Activated CD8-positive, alpha-beta memory T cell treated with anti-CD3 and anti-CD28 coated beads, Interleukin-2, amount 10 ng/mL, durations not matched to agents 7 days and 5 days (primary cell): Measurements from ENCODE around the gene MAGI3. TPM values are rescaled to one million over a fixed set of nuclear protein-coding genes. Genes with fewer than 3 reads are reported as not detected.
"Not testable (repeated sequence)": the region's sequence is repeated elsewhere in the genome, so short reads cannot be mapped to it uniquely, and the experiment has no call there.

Source experiments
- ATAC-seq: fragments of 150-1000 bp; cut with Tn5 transposase; one replicate; pipeline ENCODE4 v1.10.0; 2021; ENCODE audit warnings: moderate library complexity
- CTCF ChIA-PET: fragments of 350-600 bp; sonication (Branson Sonifier 250); formaldehyde crosslinking; loops from one replicate; lab custom pipeline; 2021; ENCODE audit warnings: antibody characterized with exemption; lab: Charles Lee
- DNase-seq: peaks from one replicate; pipeline ENCODE4 v3.0.0-alpha.2; 2020
- H3K27ac Mint-ChIP-seq: one replicate; pipeline ENCODE4 v1.8.0; 2021; ENCODE audit warnings: mild to moderate bottlenecking, mixed read lengths
- H3K27me3 Mint-ChIP-seq: one replicate; pipeline ENCODE4 v1.8.0; 2021; ENCODE audit warnings: mixed read lengths
- H3K36me3 Mint-ChIP-seq: one replicate; pipeline ENCODE4 v1.8.0; 2021; ENCODE audit warnings: mild to moderate bottlenecking, mixed read lengths
- H3K4me1 Mint-ChIP-seq: one replicate; pipeline ENCODE4 v1.8.0; 2021; ENCODE audit warnings: mixed read lengths
- H3K4me3 Mint-ChIP-seq: one replicate; pipeline ENCODE4 v1.8.0; 2021; ENCODE audit warnings: mild to moderate bottlenecking, moderate library complexity, mixed read lengths
- H3K9me3 Mint-ChIP-seq: one replicate; pipeline ENCODE4 v1.8.0; 2022; ENCODE audit warnings: low read depth, mixed read lengths
- total RNA-seq, 2 experiments: library from RNA; stranded (reverse); gene quantifications; one replicate each; pipeline ENCODE4 v1.2.3, GENCODE V29; 2021

Gene MAGI3
- total RNA-seq, 2 experiments from 2014 or later = 6.5 to 9.8 TPM

DNA sequence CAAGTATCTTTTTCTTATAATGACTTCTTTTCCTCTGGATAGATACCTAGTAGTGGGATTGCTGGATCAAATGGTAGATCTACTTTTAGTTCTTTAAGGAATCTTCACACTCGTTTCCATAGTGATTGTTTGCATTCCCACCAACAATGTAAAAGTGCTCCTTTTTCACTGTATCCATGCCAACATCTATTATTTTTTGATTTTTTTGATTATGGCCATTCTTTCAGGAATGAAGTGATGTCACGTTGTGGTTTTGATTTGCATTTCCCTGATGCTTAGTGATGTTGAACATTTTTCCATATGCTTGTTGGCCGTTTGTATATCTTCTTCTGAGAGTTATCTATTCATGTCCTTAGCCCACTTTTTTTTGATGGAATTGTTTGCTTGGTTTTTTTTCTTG is 94.8 kb downstream of the MAGI3 start:
- H3K4me1 Mint-ChIP-seq, CTCF ChIA-PET, ATAC-seq, H3K4me3 Mint-ChIP-seq, H3K27me3 Mint-ChIP-seq, DNase-seq, H3K27ac Mint-ChIP-seq, H3K36me3 Mint-ChIP-seq: not testable (repeated sequence)
- peaks cover 16% of the 10 kb centered on the region for H3K9me3 Mint-ChIP-seq

DNA sequence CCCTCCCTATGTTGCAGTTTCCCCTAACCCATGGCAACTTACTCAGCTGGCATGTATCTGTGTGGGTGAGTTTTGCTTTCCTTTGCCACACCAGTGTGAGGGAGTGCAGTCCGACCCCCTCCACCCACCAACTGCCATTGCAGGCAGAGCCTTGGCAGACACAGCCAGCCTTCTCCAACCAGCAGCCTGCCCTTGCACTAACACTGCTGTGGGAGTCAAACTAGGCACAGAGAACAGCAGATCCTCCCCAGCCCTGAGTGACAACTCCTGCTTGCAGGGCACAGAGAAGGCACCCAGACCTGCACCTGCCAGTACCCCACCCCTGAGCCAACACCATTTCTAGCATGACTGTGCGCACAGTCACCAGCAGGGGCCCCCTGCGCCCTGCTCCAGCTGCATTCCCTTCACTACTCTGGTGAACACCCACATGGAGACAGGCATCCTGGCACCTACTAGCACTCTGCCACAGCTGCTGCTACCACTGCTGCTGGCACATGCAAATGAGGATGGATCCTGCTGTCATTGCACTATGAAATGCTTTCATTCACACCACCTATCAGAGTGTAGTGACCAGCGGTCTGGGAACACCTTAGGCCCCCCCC is 98.4 kb downstream of the MAGI3 start:
- ATAC-seq = no peak
- DNase-seq = no peak
- Mint-ChIP-seq H3K4me3 (no peak overlapping the region), H3K9me3 (peaks cover 30% of the 10 kb centered on the region), H3K27me3 (no peaks in the 10 kb centered on the region), H3K27ac (no peak overlapping the region), H3K4me1 (no peaks in the 10 kb centered on the region), H3K36me3 (no peaks in the 10 kb centered on the region)
- CTCF ChIA-PET = no interaction called here

DNA sequence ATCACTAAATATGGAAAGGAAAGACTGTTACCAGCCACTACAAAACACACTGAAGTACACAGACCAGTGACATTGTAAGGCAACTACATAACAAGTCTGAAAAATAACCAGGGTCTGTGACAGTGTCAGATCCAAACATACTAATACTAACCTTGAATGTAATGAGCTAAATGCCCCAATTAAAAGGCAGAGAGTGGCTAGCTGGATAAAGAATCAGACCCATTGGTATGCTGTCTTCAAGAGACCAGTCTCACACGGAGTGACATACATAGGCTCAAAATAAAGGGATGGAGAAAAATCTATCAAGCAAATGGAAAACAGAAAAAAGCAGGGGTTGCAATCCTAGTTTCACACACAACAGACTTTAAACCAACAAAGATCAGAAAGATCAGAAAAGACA is 100.1 kb downstream of the MAGI3 start:
- Mint-ChIP-seq H3K27ac (no peak overlapping the region), H3K27me3 (no peaks in the 10 kb centered on the region), H3K4me3 (no peak overlapping the region), H3K9me3 (peaks cover 29% of the 10 kb centered on the region), H3K36me3 (peaks cover 1% of the 10 kb centered on the region), H3K4me1 (no peaks in the 10 kb centered on the region)
- CTCF ChIA-PET = interaction anchor here (1.2 kb wide), 1 partner anchor 188 kb away, joined by 4 read pairs; no protein-coding TSS in a partner anchor
- no peak for ATAC-seq
- no peak for DNase-seq

DNA sequence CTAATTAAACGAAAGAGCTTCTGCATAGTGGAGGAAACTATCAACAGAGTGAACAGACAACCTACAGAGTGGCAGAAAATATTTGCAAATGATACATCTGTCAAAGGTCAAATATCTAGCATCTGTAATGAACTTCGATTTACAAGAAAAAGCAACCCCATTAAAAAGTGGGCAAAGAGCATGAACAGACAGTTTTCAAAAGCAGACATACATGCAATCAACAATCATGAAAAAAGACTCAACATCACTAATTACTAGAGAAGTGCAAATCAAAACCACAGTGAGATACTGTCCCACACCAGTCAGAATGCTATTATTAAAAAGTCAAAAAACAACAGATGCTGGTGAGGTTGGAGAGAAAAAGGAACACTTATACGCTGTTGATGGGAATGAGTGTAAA is 103.2 kb downstream of the MAGI3 start:
- DNase-seq = no peak
- Mint-ChIP-seq H3K27me3 (no peaks in the 10 kb centered on the region), H3K36me3 (peaks cover 1% of the 10 kb centered on the region), H3K4me3 (no peak overlapping the region), H3K27ac (no peak overlapping the region), H3K4me1 (no peaks in the 10 kb centered on the region), H3K9me3 (peaks cover 29% of the 10 kb centered on the region)
- CTCF ChIA-PET = no interaction called here
- no peak for ATAC-seq

DNA sequence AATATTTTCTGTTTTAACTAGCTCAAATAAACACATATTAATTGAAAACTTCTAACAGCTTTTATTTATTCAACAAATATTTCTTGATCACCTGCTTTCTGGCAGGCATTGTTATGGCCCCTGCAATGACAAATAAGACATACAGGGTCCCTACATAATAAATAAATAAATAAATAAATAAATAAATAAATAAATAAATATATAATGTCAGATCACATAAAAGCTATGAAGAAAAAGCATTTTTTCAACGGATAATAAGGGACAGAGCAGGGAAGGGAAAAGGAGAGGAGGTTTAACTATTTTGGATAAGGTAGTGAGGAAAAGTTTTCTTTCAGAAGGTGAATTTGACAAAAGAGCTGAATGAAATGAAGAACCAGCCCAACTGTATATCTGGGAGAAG is 115.0 kb downstream of the MAGI3 start:
- Mint-ChIP-seq H3K9me3 (peaks cover 2% of the 10 kb centered on the region), H3K27ac (no peak overlapping the region), H3K27me3 (no peaks in the 10 kb centered on the region), H3K4me3 (no peak overlapping the region), H3K36me3 (no peaks in the 10 kb centered on the region), H3K4me1 (no peaks in the 10 kb centered on the region)
- DNase-seq = no peak
- CTCF ChIA-PET = no interaction called here
- no peak for ATAC-seq

DNA sequence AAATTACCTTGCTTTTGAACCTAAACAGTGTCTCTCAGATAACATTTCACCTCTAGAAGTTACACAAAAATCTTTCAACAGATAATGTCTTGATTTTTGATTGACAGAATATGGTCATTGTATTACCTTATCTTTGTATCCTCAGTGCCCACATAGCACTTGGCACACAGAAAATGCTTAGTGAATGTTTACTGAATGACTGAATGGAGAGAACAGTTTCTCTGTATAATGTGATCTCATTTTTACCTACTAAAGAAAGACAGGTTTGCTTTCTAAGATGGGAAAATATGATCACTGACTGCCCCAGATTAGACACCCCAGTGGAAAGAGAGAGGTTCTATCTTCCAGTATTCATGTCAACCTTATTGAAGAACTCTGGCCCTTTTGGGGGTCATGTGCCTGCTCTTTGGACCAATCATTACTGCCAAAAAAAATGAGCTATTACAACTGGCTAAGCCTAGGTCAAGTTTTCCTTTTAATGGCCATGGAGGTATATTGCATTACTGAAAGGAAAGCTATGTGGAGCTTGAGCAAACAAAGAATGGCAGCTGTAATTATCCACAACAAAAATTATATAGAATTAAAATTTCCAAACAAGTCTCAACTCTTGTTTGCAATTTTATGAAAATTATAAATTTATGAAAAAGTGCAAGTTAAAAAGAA is 117.4 kb downstream of the MAGI3 start:
- Mint-ChIP-seq H3K4me1 (no peaks in the 10 kb centered on the region), H3K9me3 (peaks cover 7% of the 10 kb centered on the region), H3K27ac (no peak overlapping the region), H3K4me3 (no peak overlapping the region), H3K27me3 (no peaks in the 10 kb centered on the region), H3K36me3 (no peaks in the 10 kb centered on the region)
- CTCF ChIA-PET = no interaction called here
- no peak for DNase-seq
- no peak for ATAC-seq

DNA sequence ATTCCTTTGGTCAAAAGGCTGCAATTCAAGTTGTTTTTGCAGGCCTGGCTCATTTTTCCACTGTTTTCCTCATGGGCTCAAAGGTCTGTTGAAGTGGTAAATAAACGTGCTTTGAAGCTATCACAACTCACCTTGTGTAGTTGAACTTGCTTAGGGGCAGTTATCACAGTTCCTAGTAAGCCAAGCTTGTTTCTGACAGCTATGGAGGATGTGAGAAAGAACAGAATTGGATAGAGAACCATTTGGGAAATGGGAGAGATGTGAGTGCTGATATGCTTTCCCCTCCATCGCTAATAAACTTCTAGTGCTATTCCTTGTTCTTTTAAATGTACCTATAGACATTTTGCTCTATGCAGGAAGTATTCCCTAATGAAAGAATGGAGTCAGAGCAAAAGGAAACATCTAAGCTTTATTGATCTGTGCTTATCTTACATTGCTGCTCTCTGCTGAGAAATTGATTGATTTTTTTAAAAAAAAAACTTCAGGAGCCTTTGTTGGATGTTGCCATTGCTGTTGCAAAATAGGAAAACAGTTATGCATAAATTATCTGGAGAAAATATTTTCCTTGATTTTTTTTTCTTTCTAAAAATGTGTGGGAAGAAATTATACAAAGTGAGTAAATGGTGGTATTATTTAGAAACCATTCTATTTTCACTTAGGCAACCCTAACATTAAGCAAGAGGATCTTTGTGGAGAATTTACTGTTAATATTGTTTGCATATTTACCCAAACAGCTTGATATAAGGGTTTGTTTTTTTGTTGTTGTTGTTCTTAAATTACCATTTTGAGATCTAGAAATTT is 118.2 kb downstream of the MAGI3 start:
- ATAC-seq (no peak), DNase-seq (no peak)
- CTCF ChIA-PET = no interaction called here
- Mint-ChIP-seq H3K4me3 (no peak overlapping the region), H3K9me3 (peaks cover 7% of the 10 kb centered on the region), H3K27me3 (no peaks in the 10 kb centered on the region), H3K27ac (no peak overlapping the region), H3K4me1 (no peaks in the 10 kb centered on the region), H3K36me3 (no peaks in the 10 kb centered on the region)

DNA sequence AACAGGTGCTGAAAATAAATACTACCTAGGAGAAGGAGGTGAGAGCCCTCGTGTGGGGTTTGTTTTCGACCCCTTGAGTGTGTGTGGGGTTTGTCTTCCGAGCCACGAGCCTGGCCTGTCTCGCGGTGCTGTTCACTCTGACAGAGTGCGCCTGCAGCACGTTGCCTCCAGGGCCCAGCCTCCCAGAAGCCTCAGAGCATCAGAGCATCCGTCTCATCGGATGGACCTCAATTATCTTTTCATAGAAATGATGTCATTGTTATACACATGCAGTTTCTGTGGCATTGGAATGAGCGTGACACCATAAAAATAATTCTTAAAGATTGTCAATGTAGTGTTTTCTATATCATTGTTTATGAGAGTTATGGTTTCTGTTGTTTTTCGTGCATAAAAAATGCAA is 119.5 kb downstream of the MAGI3 start:
- ATAC-seq, H3K4me3 Mint-ChIP-seq, CTCF ChIA-PET, H3K27me3 Mint-ChIP-seq, H3K27ac Mint-ChIP-seq, DNase-seq, H3K36me3 Mint-ChIP-seq, H3K4me1 Mint-ChIP-seq, H3K9me3 Mint-ChIP-seq: not testable (repeated sequence)

DNA sequence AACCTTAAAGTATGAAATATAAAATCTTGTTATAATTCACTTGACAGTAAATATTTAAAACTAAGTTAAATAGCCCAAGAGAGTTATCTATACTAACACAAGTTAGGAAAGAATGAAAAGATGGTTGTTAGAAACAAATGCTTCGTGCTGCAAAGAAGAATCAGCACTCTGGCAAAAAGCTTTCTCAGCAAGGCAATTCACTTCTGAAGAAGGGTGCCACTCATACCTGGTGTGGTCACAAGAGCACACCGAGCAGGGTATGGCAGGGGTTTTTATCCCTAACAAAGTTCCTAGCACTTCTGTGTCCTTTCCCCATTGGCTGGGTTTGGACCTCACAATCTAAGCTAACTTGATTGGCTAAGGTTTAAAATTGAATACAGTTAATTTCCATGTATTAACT is 121.0 kb downstream of the MAGI3 start:
- Mint-ChIP-seq H3K9me3 (peaks cover 9% of the 10 kb centered on the region), H3K27me3 (no peaks in the 10 kb centered on the region), H3K4me3 (no peak overlapping the region), H3K4me1 (no peaks in the 10 kb centered on the region), H3K36me3 (no peaks in the 10 kb centered on the region), H3K27ac (no peak overlapping the region)
- CTCF ChIA-PET = no interaction called here
- no peak for ATAC-seq
- DNase-seq = no peak

DNA sequence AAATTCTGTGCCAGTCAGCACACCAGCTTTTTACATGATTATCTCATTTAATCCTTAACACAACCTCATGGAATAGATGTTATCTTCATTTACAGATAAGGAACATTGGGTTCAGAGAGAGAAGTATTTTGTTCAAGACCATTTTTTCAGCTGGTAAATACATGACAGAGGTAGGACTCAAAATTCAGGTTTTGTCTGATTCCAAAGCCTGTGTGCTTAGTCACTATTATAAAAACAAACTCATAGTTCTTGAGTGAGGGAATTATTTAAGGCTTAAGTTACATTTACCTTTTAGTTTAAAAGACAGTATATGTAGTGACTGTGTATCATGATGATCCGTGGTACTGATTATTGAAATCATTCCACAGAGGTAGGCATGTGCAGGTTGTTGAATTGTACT is 125.2 kb downstream of the MAGI3 start:
- Mint-ChIP-seq H3K4me3 (no peak overlapping the region), H3K9me3 (peaks cover 6% of the 10 kb centered on the region), H3K4me1 (peaks cover 9% of the 10 kb centered on the region), H3K27ac (no peak overlapping the region), H3K27me3 (no peaks in the 10 kb centered on the region), H3K36me3 (no peaks in the 10 kb centered on the region)
- CTCF ChIA-PET = no interaction called here
- DNase-seq (no peak), ATAC-seq (no peak)

DNA sequence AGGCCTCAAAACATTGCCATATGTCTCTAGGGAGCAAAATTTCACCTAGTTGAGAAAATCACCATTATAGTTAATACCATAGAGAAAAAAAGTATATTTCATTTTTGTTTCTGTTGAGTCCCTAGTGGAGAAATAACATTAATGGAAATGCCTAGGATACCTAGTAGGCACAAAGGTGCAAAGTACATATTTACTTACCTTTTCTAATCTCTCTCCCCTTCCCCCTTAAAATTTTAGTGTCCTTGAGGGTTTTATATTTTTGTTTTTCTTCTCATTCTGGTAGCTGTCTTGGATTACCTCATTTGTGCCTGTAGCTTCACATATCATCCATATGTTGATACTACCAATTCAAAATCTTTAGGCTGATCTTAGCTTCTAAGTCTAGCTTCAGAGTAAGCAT is 127.0 kb downstream of the MAGI3 start:
- Mint-ChIP-seq H3K27ac (no peak overlapping the region), H3K9me3 (peaks cover 2% of the 10 kb centered on the region), H3K27me3 (no peaks in the 10 kb centered on the region), H3K4me3 (no peak overlapping the region), H3K36me3 (no peaks in the 10 kb centered on the region), H3K4me1 (peaks cover 9% of the 10 kb centered on the region)
- CTCF ChIA-PET = no interaction called here
- ATAC-seq (no peak), DNase-seq (no peak)

DNA sequence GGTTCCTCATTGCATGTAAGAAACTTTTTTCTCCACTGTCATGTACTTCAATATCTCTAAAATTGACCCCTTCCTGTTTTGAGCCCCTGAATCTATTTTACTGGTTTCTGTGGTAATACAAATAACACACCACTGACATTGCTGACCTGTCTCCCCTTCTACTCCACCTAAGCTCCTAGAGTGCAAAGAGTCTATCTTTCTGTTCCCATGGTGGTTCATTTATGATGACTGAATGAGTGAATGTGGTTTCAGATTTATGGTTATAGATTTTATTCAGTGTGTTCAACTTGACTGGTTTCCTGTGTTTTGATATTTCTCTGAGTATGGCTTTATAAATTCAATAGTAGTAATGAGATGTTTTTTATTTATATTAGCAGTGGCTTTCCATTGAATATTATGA is 127.7 kb downstream of the MAGI3 start:
- no peak for DNase-seq
- Mint-ChIP-seq H3K36me3 (no peaks in the 10 kb centered on the region), H3K9me3 (peaks cover 2% of the 10 kb centered on the region), H3K27me3 (no peaks in the 10 kb centered on the region), H3K4me1 (peaks cover 9% of the 10 kb centered on the region), H3K4me3 (no peak overlapping the region), H3K27ac (no peak overlapping the region)
- CTCF ChIA-PET = no interaction called here
- peak; percentile 39 for ATAC-seq

DNA sequence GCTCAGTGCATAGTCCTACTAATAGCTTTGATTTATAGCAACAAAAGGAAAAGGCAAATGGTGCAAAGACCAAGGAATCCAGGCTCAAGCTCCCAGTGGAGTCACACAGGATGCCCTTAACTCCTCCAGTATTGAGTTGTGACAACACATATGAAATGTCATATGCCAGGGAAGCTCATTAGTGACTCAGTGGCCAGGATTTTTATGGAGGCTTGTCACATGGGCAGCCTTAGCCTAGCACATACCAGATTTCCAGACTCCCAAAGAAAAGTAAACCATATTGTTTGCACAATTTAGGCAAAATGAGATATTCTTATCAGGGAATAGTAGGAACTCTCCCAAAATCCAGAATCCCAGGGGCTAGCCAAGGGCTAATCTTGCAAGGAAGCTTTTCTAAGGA is 129.2 kb downstream of the MAGI3 start:
- CTCF ChIA-PET = no interaction called here
- Mint-ChIP-seq H3K4me1 (peaks cover 9% of the 10 kb centered on the region), H3K9me3 (peaks cover 2% of the 10 kb centered on the region), H3K27ac (no peak overlapping the region), H3K27me3 (no peaks in the 10 kb centered on the region), H3K4me3 (no peak overlapping the region), H3K36me3 (no peaks in the 10 kb centered on the region)
- DNase-seq (no peak), ATAC-seq (no peak)

DNA sequence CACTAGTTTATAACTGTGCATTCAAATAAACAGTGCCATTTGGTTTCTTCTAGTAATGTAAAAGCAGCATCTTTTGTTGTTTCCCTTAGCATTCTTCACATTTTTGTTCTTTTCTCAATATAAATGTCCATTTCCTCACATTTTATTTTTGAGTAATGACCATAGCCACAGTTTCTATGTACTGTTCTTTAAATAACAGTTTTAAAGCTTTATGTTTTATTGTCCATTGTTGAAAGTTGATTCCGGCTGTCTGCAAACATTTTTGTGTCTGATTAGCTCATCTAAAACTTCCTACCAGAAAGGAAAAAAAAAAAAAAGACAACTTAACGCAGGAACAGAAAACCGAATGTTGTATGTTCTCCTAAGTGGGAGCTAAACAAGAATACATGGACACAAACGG is 139.7 kb downstream of the MAGI3 start:
- Mint-ChIP-seq H3K36me3 (peaks cover 1% of the 10 kb centered on the region), H3K4me3 (no peak overlapping the region), H3K4me1 (no peaks in the 10 kb centered on the region), H3K27ac (no peak overlapping the region), H3K9me3 (no peaks in the 10 kb centered on the region), H3K27me3 (no peaks in the 10 kb centered on the region)
- CTCF ChIA-PET = no interaction called here
- ATAC-seq (no peak), DNase-seq (no peak)
